ENCODE data around the gene MUC20. TPM values are rescaled to one million over a fixed set of nuclear protein-coding genes. Genes with fewer than 3 reads are reported as not detected.

The MUC20 gene
- total and polyA plus RNA-seq, 9 of the 15 experiments (the other 6 are each of a cell fraction or from before 2014, with no cell fraction given): 0.03 to 0.23 (median 0.15) TPM; not detected in 3

DNA sequence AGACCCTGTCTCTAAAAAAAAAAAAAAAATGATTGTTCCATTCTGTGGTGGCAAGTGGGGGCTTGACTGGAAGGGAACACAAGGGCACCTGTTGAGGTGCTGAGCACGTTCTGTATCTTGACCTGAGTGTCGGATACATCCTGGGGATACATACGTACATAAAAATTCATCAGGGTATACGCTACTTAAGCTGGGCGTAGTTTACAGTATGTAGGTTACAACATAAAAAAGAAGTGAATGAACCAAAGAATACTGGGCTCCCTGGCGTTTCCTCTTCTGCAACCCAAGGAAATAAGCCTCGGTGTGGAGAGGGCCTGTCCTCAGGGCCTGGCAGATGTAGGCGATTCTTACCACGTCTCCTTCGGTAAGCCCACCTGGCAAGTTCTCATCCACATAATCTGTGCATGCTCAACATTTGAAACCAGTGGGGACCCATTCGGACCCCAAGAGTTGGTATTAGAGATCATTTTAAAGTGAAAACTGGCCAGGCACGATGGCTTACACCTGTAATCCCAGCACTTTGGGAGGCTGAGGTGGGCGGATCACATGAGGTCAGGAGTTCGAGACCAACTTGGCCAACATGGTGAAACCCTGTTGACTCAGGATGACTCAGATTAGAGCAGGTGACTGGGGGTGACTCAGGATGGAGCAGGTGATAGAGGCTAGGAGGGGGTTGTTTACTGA lies 5.1 kb upstream of the MUC20 start (continued):
- peak; percentile 50; the same call in 1 of the 2 replicates for TF ChIP-seq AFF4 (CRISPR knock-in tag; IDR thresholded peaks at IDR 0.05)
- TF ChIP-seq RAD21 (CRISPR knock-in tag; conservative IDR thresholded peaks at IDR 0.05 in 1 of 2, IDR thresholded peaks at IDR 0.05 in 1 of 2): 0 out of 4 replicates have a peak, but pooled peaks of 1 of the 2 experiments have one; percentile 2
- peak; percentile 53 for TF ChIP-seq NEUROD1 (IDR thresholded peaks at IDR 0.05; ENCODE audit: borderline replicate concordance, low read depth, low read length, partially characterized antibody)
- TF ChIP-seq SOX6 (IDR thresholded peaks at IDR 0.05): peak; percentile 82
- TF ChIP-seq ZNF12 (CRISPR knock-in tag; IDR thresholded peaks at IDR 0.05): peak; percentile 51; the same call in 1 of the 2 replicates
- TF ChIP-seq ZNF263 (CRISPR knock-in tag; IDR thresholded peaks at IDR 0.05; ENCODE audit: borderline replicate concordance): peak; percentile 86
- TF ChIP-seq, protein P1, sequence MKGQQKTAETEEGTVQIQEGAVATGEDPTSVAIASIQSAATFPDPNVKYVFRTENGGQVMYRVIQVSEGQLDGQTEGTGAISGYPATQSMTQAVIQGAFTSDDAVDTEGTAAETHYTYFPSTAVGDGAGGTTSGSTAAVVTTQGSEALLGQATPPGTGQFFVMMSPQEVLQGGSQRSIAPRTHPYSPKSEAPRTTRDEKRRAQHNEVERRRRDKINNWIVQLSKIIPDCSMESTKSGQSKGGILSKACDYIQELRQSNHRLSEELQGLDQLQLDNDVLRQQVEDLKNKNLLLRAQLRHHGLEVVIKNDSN (CRISPR knock-in tag; IDR thresholded peaks at IDR 0.05): peak; percentile 50; the same call in 1 of the 2 replicates
- peak; percentile 74 for TF ChIP-seq BRD9 (IDR thresholded peaks at IDR 0.05; ENCODE audit: low read depth, partially characterized antibody)
- no peak for TF ChIP-seq RHOXF2B (CRISPR knock-in tag; conservative IDR thresholded peaks at IDR 0.05)
- TF ChIP-seq, protein P2, sequence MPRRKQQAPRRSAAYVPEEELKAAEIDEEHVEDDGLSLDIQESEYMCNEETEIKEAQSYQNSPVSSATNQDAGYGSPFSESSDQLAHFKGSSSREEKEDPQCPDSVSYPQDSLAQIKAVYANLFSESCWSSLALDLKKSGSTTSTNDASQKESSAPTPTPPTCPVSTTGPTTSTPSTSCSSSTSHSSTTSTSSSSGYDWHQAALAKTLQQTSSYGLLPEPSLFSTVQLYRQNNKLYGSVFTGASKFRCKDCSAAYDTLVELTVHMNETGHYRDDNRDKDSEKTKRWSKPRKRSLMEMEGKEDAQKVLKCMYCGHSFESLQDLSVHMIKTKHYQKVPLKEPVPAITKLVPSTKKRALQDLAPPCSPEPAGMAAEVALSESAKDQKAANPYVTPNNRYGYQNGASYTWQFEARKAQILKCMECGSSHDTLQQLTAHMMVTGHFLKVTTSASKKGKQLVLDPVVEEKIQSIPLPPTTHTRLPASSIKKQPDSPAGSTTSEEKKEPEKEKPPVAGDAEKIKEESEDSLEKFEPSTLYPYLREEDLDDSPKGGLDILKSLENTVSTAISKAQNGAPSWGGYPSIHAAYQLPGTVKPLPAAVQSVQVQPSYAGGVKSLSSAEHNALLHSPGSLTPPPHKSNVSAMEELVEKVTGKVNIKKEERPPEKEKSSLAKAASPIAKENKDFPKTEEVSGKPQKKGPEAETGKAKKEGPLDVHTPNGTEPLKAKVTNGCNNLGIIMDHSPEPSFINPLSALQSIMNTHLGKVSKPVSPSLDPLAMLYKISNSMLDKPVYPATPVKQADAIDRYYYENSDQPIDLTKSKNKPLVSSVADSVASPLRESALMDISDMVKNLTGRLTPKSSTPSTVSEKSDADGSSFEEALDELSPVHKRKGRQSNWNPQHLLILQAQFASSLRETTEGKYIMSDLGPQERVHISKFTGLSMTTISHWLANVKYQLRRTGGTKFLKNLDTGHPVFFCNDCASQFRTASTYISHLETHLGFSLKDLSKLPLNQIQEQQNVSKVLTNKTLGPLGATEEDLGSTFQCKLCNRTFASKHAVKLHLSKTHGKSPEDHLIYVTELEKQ (CRISPR knock-in tag; IDR thresholded peaks at IDR 0.05): peak; percentile 68; the same call in 1 of the 2 replicates
- peak; percentile 46; the same call in 1 of the 2 replicates for TF ChIP-seq KLF13 (tag; IDR thresholded peaks at IDR 0.05; ENCODE audit: borderline replicate concordance, low read depth)
- TF ChIP-seq, protein P3, sequence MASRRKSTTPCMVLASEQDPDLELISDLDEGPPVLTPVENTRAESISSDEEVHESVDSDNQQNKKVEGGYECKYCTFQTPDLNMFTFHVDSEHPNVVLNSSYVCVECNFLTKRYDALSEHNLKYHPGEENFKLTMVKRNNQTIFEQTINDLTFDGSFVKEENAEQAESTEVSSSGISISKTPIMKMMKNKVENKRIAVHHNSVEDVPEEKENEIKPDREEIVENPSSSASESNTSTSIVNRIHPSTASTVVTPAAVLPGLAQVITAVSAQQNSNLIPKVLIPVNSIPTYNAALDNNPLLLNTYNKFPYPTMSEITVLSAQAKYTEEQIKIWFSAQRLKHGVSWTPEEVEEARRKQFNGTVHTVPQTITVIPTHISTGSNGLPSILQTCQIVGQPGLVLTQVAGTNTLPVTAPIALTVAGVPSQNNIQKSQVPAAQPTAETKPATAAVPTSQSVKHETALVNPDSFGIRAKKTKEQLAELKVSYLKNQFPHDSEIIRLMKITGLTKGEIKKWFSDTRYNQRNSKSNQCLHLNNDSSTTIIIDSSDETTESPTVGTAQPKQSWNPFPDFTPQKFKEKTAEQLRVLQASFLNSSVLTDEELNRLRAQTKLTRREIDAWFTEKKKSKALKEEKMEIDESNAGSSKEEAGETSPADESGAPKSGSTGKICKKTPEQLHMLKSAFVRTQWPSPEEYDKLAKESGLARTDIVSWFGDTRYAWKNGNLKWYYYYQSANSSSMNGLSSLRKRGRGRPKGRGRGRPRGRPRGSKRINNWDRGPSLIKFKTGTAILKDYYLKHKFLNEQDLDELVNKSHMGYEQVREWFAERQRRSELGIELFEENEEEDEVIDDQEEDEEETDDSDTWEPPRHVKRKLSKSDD (conservative IDR thresholded peaks at IDR 0.05; ENCODE audit: low read length): no peak
- TF ChIP-seq MTA1 (IDR thresholded peaks at IDR 0.05; ENCODE audit: borderline replicate concordance): peak; percentile 89
